GM12872 (cell line): ENCODE measurements around the gene SIRPB2.

Experiments
- CTCF ChIP-seq: IDR thresholded peaks from 3 replicates; pipeline ENCODE4 v1.5.1; 2011; ENCODE audit warnings: low read depth, mild to moderate bottlenecking, low read length, moderate library complexity; ENCODE audit not compliant: insufficient read depth

The SIRPB2 gene

GRCh38 chr20:1436263-1436662 is 55.0 kb downstream of the SIRPB2 start:
- TF ChIP-seq CTCF: no peak

- TF ChIP-seq CTCF: no peak
Measured at GRCh38 chr20:1435337-1435699, 55.9 kb downstream of the SIRPB2 start.

GRCh38 chr20:1434571-1435336 is 56.5 kb downstream of the SIRPB2 start:
- TF ChIP-seq CTCF: no peak

- TF ChIP-seq CTCF: no peak
Measured at GRCh38 chr20:1431158-1431557, 60.1 kb downstream of the SIRPB2 start.

GRCh38 chr20:1430004-1430451 is 61.2 kb downstream of the SIRPB2 start:
- no peak for TF ChIP-seq CTCF

GRCh38 chr20:1429143-1429728 is 62.0 kb downstream of the SIRPB2 start:
- no peak for TF ChIP-seq CTCF

- TF ChIP-seq CTCF: no peak
Measured at GRCh38 chr20:1427457-1428054, 63.7 kb downstream of the SIRPB2 start.
